AG04449 (cell line): ENCODE measurements around the gene TPST2.

Experiments used
- CTCF ChIA-PET: fragments of 350-600 bp; formaldehyde crosslinking; extraction: SDS; loops from one replicate; lab custom pipeline; 2021; ENCODE audit warnings: antibody characterized with exemption; lab: Yijun Ruan, JAX
- POLR2A ChIA-PET: fragments of 400-600, 350-600 bp; formaldehyde crosslinking; extraction: SDS; loops from one replicate; lab custom pipeline; 2020; ENCODE audit warnings: antibody characterized with exemption, inconsistent platforms; lab: Yijun Ruan, JAX
- DNase-seq: peaks from one replicate; pipeline ENCODE4 v3.0.0-alpha.2; 2010; ENCODE audit warnings: low read depth, low spot score
- H3K4me3 ChIP-seq: 2 replicates; pipeline ENCODE4 v1.5.1; 2011; ENCODE audit warnings: low read depth, mild to moderate bottlenecking, control low read depth, low read length
- TF ChIP-seq, protein P1 (sequence below): IDR thresholded peaks from one replicate; pipeline ENCODE4 v1.5.1; 2011; ENCODE audit warnings: mild to moderate bottlenecking, moderate library complexity, low read length, control low read depth, inconsistent platforms; ENCODE audit not compliant: insufficient read depth; ENCODE audit errors: missing control alignments

The TPST2 gene

DNA sequence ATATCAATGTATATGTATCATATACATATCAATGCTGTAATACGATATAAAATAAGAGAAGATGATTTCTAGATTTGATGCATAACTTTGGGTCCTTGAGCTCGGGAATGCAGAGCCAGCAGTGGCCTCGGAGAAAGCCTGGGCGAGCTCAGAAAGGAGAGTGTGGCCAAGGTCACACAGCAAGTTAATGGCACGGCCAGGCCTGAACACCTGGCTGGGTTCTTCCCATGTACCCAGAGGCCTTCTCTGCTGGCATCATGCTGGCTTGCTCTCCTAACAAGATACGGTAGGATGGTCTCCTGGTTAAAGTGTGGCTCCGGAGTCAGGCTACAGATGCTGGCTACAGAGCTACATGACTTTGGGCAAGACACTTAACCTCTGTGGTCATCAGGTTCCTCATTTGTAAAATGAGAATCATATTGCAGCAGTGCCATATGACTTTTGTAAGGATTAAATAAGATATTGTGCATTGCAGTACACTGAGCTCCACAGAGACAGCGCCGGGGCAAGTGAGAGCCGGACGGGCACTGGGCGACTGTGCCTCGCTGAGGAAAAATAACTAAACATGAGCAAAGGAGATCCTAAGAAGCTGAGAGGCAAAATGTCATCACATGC, 29.9 kb downstream of the TPST2 start:
- H3K4me3 ChIP-seq = no peak overlapping the region
- no peak for DNase-seq
- CTCF ChIA-PET = interaction anchor here (1.4 kb wide), 1 partner anchor 9 kb away, joined by 3 read pairs; no protein-coding TSS in a partner anchor
- TF ChIP-seq, protein P1, sequence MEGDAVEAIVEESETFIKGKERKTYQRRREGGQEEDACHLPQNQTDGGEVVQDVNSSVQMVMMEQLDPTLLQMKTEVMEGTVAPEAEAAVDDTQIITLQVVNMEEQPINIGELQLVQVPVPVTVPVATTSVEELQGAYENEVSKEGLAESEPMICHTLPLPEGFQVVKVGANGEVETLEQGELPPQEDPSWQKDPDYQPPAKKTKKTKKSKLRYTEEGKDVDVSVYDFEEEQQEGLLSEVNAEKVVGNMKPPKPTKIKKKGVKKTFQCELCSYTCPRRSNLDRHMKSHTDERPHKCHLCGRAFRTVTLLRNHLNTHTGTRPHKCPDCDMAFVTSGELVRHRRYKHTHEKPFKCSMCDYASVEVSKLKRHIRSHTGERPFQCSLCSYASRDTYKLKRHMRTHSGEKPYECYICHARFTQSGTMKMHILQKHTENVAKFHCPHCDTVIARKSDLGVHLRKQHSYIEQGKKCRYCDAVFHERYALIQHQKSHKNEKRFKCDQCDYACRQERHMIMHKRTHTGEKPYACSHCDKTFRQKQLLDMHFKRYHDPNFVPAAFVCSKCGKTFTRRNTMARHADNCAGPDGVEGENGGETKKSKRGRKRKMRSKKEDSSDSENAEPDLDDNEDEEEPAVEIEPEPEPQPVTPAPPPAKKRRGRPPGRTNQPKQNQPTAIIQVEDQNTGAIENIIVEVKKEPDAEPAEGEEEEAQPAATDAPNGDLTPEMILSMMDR = no peak
- POLR2A ChIA-PET = interaction anchor here (1.2 kb wide), 1 partner anchor 77 kb away, joined by 3 read pairs; the partner anchor contains the start of gene HPS4

DNA sequence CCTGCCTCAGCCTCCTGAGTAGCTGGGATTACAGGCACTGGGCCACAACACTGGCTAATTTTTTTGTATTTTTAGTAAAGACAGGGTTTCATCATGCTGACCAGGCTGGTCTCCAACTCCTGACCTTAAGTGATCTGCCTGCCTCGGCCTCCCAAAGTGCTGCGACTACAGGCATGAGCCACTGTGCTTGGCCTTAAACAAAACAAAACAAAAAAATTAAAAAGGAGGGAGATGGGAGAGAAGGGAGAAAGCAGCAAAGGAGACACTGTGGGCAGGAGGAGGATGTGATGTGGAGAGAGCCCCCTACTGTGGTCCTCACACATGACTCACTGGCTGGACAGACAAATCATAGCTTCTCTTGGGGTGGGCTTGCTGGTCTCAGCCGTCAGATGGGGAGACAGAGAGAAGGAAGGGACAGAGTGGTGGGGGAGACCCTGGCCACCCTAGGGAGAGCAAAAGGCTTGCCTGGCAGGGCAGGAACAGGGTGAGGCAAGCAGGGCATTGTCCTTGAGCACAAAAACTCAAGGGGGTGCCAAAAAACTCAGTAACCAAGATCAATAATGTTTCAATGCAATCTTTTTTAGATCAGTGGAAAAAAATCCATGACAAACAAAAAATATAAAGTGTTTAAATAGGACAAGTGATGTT, 31.6 kb downstream of the TPST2 start:
- ChIA-PET CTCF (interaction anchor here (1.4 to 1.6 kb wide), 2 partner anchors 18 to 107 kb away, joined by 4 to 6 read pairs; no protein-coding TSS in a partner anchor), POLR2A (no interaction called here)
- H3K4me3 ChIP-seq = no peak overlapping the region
- TF ChIP-seq, protein P1 = no peak
- DNase-seq = no peak

DNA sequence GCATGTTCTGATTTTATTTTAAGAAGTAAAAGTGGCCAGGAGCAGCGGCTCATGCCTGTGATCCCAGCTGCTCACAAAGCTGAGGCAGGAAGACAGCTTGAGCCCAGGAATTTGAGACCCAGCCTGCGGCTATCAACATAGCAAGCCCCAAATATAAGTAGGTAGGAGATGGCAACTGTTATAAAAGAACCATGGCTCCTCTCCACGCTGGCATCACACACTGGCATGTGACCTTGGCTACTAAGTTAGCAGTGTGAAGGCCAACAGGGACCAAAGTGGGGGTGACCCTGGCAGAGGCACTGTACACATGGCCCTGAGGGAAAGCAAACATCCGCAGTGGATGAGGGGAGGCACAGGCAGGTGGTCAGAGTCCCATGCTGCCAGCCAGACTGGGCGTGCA, 33.0 kb downstream of the TPST2 start:
- POLR2A ChIA-PET = no interaction called here
- no peak for DNase-seq

DNA sequence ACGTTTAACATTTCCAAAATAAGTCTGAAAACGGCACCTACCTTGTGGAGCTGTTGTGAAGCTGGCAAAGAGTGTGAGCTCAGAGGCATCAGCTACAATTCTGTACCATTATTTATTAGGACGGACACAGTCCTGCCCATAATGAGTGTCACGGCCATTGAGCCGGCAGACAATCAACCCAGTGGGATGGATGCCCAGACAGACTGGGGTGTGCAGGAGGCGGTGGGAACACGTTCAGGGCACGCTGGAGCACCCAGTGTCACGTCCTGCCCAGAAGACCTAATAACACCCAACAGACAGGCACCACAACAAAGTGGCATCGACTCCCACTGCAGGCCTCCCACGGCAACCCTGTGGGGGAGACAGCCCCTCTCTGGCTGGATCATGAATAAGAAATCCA, 34.5 kb downstream of the TPST2 start:
- H3K4me3 ChIP-seq = no peak overlapping the region
- ChIA-PET POLR2A (no interaction called here), CTCF (interaction anchor here (1.0 to 1.1 kb wide), 2 partner anchors 10 to 37 kb away, joined by 3 read pairs; no protein-coding TSS in a partner anchor)
- TF ChIP-seq, protein P1 = no peak
- DNase-seq = no peak

More for the DNA sequence above, 33.0 kb downstream of the TPST2 start:
- H3K4me3 ChIP-seq = no peak overlapping the region
- CTCF ChIA-PET = no interaction called here
- TF ChIP-seq, protein P1 = no peak

DNA sequence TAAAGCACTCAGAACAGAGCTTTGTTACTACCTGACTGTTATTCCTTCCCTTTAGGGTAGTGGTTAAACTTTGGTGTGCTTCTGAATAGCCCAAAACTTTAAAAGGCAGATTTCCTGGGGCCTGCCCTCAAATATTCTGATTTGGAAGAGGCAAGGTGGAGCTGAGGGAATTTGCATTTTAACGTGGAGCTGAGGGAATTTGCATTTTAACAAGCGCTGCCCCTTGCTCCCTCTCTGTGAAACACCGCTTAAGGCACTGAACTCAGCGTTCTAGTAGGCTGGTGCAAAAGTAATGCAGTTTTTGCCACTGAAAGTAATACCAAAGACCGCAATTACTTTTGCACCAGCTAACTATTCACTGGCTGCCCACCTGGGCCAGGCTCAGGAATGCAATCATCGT, 35.0 kb downstream of the TPST2 start:
- TF ChIP-seq, protein P1 = no peak
- ChIA-PET CTCF (interaction anchor here (0.7 to 1.5 kb wide), 4 partner anchors 8 to 37 kb away, joined by 3 read pairs; no protein-coding TSS in a partner anchor), POLR2A (no interaction called here)
- H3K4me3 ChIP-seq = no peak overlapping the region
- no peak for DNase-seq
